CD4-positive, alpha-beta T cell (primary cell): ENCODE measurements around the gene FBXO45. TPM values are rescaled to one million over a fixed set of nuclear protein-coding genes. Genes with fewer than 3 reads are reported as not detected.
"Not testable (repeated sequence)": the region's sequence is repeated elsewhere in the genome, so short reads cannot be mapped to it uniquely, and the experiment has no call there.

Experiments
- ATAC-seq: fragments of 200-7000 bp; cut with Tn5 transposase; one replicate; pipeline ENCODE4 v1.10.0; 2022; ENCODE audit warnings: mild to moderate bottlenecking; ENCODE audit not compliant: poor library complexity
- CTCF ChIA-PET: fragments of 350-600 bp; sonication (Branson Sonifier 250); formaldehyde crosslinking; loops from one replicate; lab custom pipeline; 2021; ENCODE audit warnings: antibody characterized with exemption, inconsistent platforms; lab: Charles Lee
- POLR2A ChIA-PET: fragments of 350-600 bp; sonication (Branson Sonifier 250); formaldehyde crosslinking; loops from one replicate; lab custom pipeline; 2021; ENCODE audit warnings: antibody characterized with exemption, inconsistent platforms; lab: Charles Lee
- DNase-seq, 14 experiments: peaks; one replicate each; pipeline ENCODE4 v3.0.0-alpha.2; 2013 to 2020; ENCODE audit warnings: mixed read lengths in 2 of 14
- H3K27ac ChIP-seq, 2 donors: one replicate each; pipeline versions ENCODE4 v1.5.1 to v1.7.0; 2013; ENCODE audit warnings: low read length in 2 of 2, low read depth in 1 of 2, mild to moderate bottlenecking in 1 of 2
- H3K27me3 ChIP-seq, 2 experiments: 1 replicate in 1 of 2; 2 replicates in 1 of 2; pipeline versions ENCODE4 v1.6.1 to v1.7.0; 2013; ENCODE audit warnings: low read length in 2 of 2, control low read depth in 1 of 2, mild to moderate bottlenecking in 1 of 2, moderate library complexity in 1 of 2; ENCODE audit not compliant: insufficient read depth in 2 of 2, control insufficient read depth in 1 of 2
- H3K36me3 ChIP-seq: one replicate; pipeline ENCODE4 v1.6.1; 2013; ENCODE audit warnings: low read length, control low read depth; ENCODE audit not compliant: insufficient read depth
- H3K4me1 ChIP-seq: one replicate; pipeline ENCODE4 v1.6.1; 2013; ENCODE audit warnings: low read length, control low read depth; ENCODE audit not compliant: insufficient read depth
- H3K4me3 ChIP-seq: one replicate; pipeline ENCODE4 v1.5.1; 2013; ENCODE audit warnings: mild to moderate bottlenecking, low read length, moderate library complexity
- H3K9me3 ChIP-seq, 2 experiments: 1 replicate in 1 of 2; 2 replicates in 1 of 2; pipeline versions ENCODE4 v1.6.1 to v1.7.0; 2013; ENCODE audit warnings: low read length in 2 of 2, mild to moderate bottlenecking in 2 of 2, control low read depth in 1 of 2, moderate library complexity in 1 of 2; ENCODE audit not compliant: control insufficient read depth in 1 of 2, insufficient read depth in 1 of 2
- H3K27ac Mint-ChIP-seq: one replicate; pipeline ENCODE4 v1.8.0; 2020; ENCODE audit warnings: mixed read lengths
- H3K27me3 Mint-ChIP-seq: one replicate; pipeline ENCODE4 v1.8.0; 2021; ENCODE audit warnings: mixed read lengths
- H3K36me3 Mint-ChIP-seq: one replicate; pipeline ENCODE4 v1.8.0; 2021; ENCODE audit warnings: low read depth, mixed read lengths
- H3K4me1 Mint-ChIP-seq: one replicate; pipeline ENCODE4 v1.8.0; 2021; ENCODE audit warnings: low read depth, mixed read lengths
- H3K4me3 Mint-ChIP-seq: one replicate; pipeline ENCODE4 v1.8.0; 2020; ENCODE audit warnings: mild to moderate bottlenecking, mixed read lengths
- H3K9me3 Mint-ChIP-seq: one replicate; pipeline ENCODE4 v1.8.0; 2020; ENCODE audit warnings: mixed read lengths
- intact Hi-C, 2 experiments: fragments of 100-400 bp; cut with DNase I in 1 of 2; cut with micrococcal nuclease in 1 of 2; formaldehyde crosslinking; loops; one replicate each; pipeline versions ENCODE4 v1.15.1 to v1.9.0; 2023 to 2025; cut with DNase I, micrococcal nuclease
- total RNA-seq, 174 experiments: library from RNA in 2 of 174; stranded (reverse) in 2 of 174; gene quantifications; one replicate each; pipeline ENCODE4 v1.2.3 and lab custom pipeline; 2021 to 2026
- TF ChIP-seq, protein P1 (sequence below): fragments of 200-600 bp; IDR thresholded peaks from one replicate; pipeline ENCODE4 v1.8.0; 2022; ENCODE audit warnings: antibody characterized with exemption, mild to moderate bottlenecking

The FBXO45 gene
- total RNA-seq, 2 experiments from 2014 or later: 5.4 to 6.0 TPM

DNA sequence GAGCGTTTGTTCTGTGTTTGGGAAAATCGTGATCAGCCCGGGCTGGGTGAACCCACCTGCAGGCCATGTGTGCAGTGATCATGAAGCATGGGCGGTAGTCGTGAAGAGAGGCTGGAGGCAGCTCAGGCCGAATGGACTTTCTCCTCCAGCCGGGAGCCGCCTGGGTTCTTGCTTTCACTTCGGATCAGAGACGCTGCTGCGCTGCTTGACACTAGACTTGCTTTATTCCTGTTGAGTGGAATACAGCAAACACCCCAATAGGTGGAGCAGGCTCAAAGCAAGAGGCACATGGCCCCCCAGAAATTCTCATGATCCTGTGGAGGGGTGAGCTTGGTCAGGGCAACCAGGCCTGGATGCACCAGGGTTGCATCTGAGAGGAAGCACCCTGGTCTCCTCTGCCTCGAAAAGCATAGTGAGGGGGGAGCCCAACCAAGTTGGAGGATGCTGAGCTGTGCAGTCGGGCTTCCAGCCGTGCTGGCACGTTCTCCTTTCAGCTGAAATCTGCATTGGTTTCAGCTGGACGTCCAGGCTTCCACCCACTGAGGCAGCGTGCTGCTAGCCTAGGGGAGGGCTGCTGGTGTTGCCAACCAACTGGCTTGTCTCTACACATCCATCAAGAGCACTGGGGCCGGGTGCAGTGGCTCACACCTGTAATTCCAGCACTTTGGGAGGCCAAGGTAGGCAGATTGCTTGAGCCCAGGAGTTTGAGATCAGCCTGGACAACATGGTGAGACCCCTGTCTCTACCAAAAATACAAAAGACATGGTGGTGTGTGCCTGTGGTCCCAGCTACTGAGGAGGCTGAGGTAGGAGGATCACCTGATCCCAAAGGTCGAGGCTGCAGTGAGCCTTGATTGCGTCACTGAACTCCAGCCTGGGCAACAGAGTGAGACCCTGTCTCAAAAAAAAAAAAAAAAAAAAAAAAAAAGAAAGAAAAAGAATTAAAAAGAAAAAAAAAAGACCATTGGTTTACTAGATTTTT, 68.2 kb downstream of the FBXO45 start:
- H3K27me3 Mint-ChIP-seq: no peaks in the 10 kb centered on the region
- no peaks in the 10 kb centered on the region for H3K9me3 Mint-ChIP-seq
- H3K36me3 ChIP-seq: no peaks in the 10 kb centered on the region
- no peaks in the 10 kb centered on the region for H3K27me3 ChIP-seq
- TF ChIP-seq, protein P1, sequence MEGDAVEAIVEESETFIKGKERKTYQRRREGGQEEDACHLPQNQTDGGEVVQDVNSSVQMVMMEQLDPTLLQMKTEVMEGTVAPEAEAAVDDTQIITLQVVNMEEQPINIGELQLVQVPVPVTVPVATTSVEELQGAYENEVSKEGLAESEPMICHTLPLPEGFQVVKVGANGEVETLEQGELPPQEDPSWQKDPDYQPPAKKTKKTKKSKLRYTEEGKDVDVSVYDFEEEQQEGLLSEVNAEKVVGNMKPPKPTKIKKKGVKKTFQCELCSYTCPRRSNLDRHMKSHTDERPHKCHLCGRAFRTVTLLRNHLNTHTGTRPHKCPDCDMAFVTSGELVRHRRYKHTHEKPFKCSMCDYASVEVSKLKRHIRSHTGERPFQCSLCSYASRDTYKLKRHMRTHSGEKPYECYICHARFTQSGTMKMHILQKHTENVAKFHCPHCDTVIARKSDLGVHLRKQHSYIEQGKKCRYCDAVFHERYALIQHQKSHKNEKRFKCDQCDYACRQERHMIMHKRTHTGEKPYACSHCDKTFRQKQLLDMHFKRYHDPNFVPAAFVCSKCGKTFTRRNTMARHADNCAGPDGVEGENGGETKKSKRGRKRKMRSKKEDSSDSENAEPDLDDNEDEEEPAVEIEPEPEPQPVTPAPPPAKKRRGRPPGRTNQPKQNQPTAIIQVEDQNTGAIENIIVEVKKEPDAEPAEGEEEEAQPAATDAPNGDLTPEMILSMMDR: no peak
- DNase-seq (peak in 1 of 14 experiments; percentile 20), ATAC-seq (no peak)
- H3K4me1 Mint-ChIP-seq: peaks cover 80% of the 10 kb centered on the region
- H3K27ac Mint-ChIP-seq: peak overlapping the region; percentile 91
- ChIA-PET POLR2A (no interaction called here), CTCF (interaction anchor here (2.2 kb wide), 1 partner anchor 27 kb away, joined by 17 read pairs; no protein-coding TSS in a partner anchor)
- intact Hi-C loops: no loop called here
- H3K27ac ChIP-seq: no peak overlapping the region
- no peaks in the 10 kb centered on the region for H3K9me3 ChIP-seq
- H3K4me1 ChIP-seq: peaks cover 69% of the 10 kb centered on the region
- H3K36me3 Mint-ChIP-seq: peaks cover 14% of the 10 kb centered on the region
- H3K4me3 ChIP-seq: no peak overlapping the region
- peak overlapping the region; percentile 52 for H3K4me3 Mint-ChIP-seq

DNA sequence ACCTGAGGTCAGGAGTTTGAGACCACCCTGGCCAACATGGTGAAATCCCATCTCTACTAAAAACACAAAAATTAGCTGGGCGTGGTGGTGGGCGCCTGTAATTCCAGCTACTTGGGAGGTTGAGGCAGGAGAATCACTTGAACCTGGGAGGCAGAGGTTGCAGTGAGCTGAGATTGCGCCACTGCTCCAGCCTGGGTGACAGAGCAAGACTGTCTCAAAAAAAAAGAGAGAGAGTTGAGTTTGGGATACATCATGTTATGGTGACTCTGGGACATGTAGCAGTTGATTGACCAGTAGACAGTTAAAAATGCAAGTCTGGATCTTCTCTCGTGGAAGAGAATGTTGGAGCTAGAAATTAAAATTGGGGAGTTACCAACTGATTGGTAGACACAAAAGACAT, 69.5 kb downstream of the FBXO45 start:
- H3K4me3 Mint-ChIP-seq: peak overlapping the region; percentile 76
- H3K27me3 ChIP-seq, H3K27me3 Mint-ChIP-seq, ATAC-seq, H3K9me3 ChIP-seq, H3K36me3 ChIP-seq, intact Hi-C loops, DNase-seq, H3K4me3 ChIP-seq, H3K9me3 Mint-ChIP-seq, H3K27ac ChIP-seq: not testable (repeated sequence)
- H3K36me3 Mint-ChIP-seq: peaks cover 17% of the 10 kb centered on the region
- ChIA-PET CTCF (interaction anchor here (0.9 to 2.2 kb wide), 5 partner anchors 9 to 69 kb away, joined by 3 to 17 read pairs (median 3); no protein-coding TSS in a partner anchor), POLR2A (interaction anchor here (2.8 to 3.5 kb wide), 2 partner anchors 27 to 69 kb away, joined by 12 to 29 read pairs; partner anchors contain the start of genes FBXO45 and WDR53)
- H3K4me1 ChIP-seq: peaks cover 72% of the 10 kb centered on the region
- H3K4me1 Mint-ChIP-seq: peaks cover 79% of the 10 kb centered on the region
- peak overlapping the region; percentile 91 for H3K27ac Mint-ChIP-seq

Other genes starting within 250 kb of the FBXO45 start
- gene TM4SF19, start 230.3 kb upstream of the FBXO45 start, total RNA-seq: not detected
- 10 to 100 TPM; 75.3 to 83.6 TPM for gene UBXN7, start 136.2 kb upstream of the FBXO45 start, total RNA-seq
- gene RNF168, start 64.9 kb upstream of the FBXO45 start, total RNA-seq: 10 to 100 TPM; 26.1 to 27.4 TPM
- gene SMCO1, start 53.3 kb upstream of the FBXO45 start, total RNA-seq: not detected
- gene WDR53, start 106 bp upstream of the FBXO45 start, total RNA-seq: 10 to 100 TPM; 18.4 to 20.9 TPM
- gene NRROS, start 71.0 kb downstream of the FBXO45 start, total RNA-seq: 1 to 10 TPM; 7.4 to 8.4 TPM
- gene CEP19, start 143.6 kb downstream of the FBXO45 start, total RNA-seq: under 1 TPM; 0.36 to 0.64 TPM
- gene PIGX, start 143.7 kb downstream of the FBXO45 start, total RNA-seq: 10 to 100 TPM; 13.3 to 13.9 TPM
- 10 to 100 TPM; 36.2 to 41.7 TPM for gene PAK2, start 171.2 kb downstream of the FBXO45 start, total RNA-seq